Activated CD4-positive, alpha-beta T cell treated with anti-CD3 and anti-CD28 coated beads, Interleukin-2, Interleukin-6, amounts not matched to agents 100 ng/mL and 50 ng/mL, durations not matched to agents 16 hours and 8 hours (primary cell): ENCODE data around the gene CHN2.

Source experiments
- DNase-seq: peaks from one replicate; pipeline ENCODE4 v3.0.0-alpha.2; 2020

The CHN2 gene

DNA sequence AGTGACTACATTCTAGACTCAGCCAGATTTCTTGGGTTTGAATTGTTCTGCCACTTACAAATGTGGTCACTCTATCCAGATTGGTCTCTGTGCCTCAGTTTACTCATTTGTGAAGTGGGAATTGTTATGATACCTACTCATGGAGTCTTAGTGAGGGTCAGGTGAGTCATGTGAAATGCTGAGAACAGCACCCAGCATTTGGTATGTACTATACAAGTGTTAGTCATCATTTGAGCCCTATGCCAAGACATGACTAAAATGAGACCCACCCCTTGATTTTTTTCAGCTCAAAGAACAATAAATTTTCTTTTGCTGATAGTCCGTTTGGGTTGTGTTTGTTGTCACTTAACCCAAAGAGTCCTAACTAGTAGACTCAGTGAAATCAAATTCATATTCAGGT, 92.8 kb downstream of the CHN2 start:
- no peak for DNase-seq

DNA sequence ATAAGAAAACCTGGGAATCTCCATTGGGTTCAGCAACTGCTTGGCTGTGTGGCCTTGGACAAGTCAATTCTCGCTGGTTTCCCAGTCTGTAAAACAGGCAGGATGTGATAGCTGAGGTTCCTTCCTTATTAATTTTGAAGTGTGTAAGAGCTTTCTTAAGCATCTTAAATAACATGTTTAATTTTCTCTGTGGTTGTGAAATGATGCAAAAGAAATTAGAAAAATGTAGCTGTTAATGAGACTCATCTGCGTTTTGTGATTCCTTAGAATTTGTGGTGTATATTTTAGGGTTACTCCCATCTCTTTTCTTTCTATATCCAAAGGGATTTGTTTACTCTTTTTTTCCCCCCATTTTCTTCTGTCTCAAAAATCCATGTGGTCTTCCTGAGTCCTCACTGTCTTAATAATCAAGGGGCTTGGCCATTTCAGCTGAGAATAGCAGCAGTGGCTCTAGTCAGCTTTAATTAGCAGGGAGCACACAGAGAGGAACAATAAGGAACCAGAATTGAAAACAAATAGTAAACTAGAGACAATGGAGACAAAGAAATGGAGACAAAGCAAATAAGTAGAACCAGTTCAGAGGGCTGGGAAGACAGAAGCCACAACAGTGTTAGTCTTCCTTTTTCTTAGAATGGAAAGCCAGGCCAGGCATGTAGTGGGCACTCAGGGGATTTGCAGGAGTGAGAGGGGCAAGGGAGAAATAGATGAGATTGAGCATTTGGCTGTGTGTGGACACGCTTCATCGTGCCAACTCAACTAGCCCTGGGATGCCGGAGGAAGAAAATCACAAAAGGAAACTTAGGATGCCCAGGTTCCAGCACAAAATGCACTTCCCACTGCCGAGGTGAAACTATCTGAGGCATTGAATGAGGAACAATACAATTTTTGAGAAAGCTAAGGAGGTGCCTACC, 93.9 kb downstream of the CHN2 start:
- no peak for DNase-seq

DNA sequence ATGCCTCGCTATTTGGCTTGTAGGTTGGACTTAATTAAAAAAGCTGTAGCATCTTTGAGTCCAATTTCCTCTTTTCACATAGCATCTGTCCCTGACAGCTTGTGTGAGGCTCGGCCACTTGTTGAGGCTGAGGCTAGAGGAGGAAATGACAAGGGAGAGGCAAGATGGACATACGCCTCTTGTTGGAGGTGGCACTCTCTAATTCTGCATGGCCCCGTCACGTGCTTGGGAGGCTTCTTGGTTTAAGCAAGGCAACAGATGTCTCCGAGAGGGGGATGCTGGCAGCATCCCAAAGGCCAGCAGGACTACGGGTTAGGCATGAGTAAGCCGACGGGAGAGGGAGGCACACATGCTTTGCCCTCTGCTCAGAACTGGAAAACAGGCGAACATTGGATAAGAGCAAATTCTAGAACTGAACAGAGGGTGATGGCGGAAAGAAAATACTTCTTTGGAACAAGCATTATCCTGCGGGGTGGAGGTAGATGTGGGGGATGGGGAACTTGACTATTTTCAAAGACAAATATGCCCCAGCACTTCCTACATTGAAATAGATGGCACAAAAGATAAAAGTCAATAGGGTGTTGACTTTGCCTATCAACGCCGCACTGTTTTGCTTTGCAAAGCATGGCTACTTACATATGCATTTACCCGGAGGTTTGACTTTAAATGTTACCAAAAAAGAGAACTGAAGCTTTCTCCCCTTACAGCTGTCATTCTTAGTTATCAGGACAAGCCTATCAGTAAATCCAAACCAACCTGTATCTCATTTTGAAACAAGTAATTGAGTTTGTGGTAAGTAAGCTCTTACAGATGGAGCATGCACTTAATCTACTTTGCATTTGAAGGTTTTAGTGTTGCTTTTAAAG, 94.8 kb downstream of the CHN2 start:
- DNase-seq = peak; percentile 34

DNA sequence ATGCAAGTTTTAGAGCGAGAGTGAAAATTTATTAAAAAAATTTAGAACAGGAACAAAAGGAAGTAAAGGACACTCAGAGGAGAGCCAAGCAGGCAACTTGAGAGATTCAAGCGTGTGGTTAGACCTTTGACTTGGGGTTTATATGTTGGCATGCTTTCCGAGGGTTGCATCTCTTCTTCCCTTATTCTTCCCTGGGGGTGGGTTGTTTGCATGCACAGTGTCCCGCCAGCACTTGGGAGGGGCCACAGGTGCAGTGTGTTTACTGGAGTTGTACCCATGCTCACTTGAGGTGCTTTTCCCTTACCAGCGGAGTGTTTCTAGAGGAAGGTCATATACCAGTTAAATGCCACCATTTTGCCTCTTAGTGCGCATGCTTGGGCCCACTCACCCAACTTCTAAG, 96.3 kb downstream of the CHN2 start:
- no peak for DNase-seq

DNA sequence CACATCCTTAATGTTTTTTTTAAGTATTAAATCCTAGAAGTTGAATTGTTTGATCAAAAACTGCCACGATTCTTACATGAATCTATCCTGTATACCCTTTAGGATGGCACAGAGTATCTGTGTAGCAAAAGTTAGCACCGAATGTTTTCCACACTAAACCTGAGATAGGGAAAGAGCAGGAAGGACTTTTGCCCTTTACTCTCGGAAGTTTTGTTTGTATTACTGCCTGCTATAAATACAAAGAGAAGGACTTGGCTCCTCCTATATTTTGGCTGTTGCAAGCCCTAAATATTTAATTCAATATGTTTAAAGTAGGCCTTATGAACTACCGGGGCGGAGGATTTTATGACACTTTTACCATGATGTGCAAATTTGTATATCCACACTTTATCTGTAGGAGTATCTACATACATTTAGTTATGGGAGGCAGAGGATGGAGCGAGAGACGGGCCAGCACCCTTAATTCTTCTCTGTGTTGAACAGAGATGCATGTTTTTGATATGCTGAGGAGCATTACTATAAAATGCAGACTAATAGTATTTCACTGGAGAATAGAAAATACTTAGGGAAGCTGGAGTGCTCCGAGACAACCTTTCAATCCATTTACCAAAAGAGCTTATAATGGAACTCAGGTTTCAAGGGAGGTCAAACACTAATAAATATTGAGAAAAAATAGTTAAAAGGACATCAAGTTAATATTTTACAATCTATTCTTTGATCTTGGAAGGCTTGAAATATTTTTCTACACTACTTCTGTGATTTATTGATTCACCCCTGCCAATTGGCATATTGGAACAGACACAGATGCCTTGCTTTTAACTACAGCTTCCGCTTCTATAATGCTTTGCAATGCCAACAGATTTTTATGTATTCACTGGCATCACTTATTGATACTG, 97.4 kb downstream of the CHN2 start:
- DNase-seq = no peak

DNA sequence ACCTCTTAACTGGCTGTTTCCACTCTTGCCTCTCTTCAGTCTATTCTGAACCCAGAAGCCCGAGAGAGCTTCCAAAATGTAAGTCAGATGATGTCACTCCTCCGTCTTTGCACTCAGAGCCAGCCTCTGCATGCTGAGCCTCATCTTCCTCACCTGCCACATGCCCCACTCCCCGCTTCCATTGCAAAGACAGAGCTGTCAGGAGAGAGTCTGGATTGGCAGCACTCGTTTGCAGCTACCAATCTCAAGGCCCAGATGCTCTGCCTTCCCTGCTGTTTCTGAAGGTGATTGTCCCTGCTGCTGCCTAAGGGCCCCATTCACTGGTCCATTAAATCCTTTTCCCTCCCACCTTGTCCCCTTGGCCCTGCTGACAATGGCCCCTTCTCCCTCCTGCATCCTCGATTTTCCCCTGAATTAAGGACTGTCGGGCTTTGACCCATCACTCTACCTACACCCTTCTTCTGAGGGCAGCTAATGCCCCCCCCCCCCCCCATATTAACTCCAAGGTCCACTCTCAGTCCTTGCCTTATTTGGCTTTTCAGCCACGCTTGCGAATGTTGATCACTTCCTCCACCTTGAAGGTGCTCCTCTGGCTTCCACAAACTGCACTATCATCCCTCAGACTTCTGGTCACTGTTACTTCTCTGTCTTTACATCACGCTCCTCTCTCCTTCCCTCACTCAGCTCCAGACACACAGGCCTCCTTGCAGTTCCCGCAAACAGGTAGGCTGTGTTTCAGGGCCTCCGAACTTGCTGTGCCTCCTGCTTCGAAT, 98.5 kb downstream of the CHN2 start:
- DNase-seq = no peak

DNA sequence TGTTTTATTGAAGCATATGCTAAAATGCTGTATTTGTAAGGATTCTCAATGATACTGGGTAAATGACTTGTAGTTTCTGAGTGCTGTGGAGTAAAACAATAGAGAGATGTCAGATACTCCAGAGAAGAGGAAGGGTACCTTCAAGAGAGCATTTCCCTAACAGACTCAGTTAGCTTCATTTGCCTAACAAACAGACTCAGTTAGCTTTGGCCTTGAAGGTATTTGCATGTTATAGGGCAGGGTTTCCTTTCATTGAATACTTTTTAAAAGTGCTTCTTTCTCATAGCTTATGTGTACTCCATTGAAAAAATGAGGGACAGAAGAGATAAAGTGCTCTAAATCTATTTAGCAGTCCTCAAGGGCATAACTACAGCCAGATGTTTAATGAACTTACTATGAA, 101.8 kb downstream of the CHN2 start:
- no peak for DNase-seq

DNA sequence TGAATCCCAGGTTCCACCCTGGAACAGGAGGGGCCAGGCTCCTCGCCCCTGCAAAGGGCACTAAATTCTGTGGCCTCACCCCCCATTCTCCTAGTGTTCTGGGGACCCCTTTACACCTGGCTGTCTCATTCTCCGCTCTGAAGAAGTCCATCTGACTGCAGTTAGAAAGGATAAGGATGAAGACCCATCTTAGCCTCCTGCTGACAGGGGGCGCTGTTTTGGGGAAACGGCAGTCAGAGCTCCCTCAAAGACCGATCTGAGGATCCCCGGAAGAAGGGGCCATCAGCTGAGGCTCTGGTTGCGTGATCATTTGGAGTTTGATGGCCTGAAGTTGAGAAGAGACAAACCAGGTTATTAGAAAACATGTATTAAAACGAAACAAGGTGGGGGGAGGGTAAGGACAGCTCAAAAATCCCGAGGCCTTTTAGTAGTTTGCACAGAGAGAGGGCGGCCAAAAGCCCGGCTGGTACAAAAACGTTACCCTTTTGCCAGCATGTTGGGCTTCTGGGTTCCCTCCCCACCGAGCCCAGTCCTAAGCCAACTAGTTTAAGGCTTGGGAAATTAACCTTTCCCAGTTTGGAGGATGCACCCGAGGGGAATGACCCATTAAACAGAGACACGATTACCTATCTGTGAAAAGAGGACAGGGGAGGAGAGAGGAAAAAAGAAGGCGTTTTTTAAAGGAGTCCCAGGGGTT, 102.8 kb downstream of the CHN2 start:
- DNase-seq = no peak

DNA sequence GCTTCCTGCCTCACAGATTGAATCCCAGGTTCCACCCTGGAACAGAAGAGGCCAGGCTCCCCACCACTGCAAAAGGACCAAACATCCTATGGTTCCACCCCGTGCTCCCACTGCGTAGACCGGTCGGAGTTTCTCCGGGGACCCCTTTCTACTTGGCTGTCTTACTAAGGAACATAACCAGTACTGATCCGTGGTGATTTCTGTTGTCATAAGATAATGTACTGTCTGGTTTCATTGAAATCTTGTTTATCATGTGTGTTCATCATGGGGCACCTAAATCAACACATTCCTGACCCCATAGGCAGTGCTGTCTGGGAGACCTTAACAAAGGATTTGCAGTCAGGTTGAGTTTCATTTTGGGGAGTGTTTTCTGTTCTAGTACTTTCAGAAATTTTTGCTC, 104.5 kb downstream of the CHN2 start:
- DNase-seq = no peak

DNA sequence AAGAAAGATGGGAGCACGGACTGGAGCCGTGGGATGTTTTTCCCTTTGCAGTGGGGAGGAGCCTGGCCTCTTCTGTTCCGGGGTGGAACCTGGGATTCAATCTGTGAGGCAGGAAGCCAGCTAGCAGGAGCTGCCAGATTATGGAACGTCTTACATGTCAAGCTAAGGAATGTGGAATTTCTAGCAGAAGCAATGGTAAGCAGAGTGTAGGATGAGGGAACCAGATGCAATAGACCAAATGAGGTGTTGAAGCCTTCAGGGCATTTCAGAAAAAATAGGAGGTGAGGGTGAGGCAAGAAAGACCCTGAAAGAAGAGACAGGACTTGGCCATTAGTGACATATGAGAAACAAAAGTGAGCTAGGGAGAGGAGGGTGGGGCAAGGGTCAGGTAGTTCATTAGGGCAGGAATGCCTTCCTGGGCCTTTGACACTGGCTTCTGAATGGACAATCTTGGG, 105.5 kb downstream of the CHN2 start:
- DNase-seq = no peak

DNA sequence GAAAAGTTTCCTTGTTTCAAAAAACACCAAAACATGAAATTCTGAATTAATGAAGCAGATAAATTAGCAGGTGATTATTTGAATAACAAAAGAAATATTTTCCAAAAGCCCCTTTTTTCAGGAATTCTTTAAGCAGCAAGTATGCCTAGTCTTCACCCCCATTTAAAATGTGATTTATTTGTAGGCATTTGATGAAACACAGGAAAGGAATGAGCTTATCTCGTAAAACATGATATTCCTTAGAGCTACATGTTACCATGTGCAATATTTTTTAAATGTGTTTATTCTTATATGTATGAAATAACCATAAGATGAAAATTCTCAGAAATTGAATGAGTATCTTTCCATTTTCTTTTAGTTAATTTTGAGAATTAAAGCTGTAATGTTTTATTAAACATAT, 106.1 kb downstream of the CHN2 start:
- no peak for DNase-seq

DNA sequence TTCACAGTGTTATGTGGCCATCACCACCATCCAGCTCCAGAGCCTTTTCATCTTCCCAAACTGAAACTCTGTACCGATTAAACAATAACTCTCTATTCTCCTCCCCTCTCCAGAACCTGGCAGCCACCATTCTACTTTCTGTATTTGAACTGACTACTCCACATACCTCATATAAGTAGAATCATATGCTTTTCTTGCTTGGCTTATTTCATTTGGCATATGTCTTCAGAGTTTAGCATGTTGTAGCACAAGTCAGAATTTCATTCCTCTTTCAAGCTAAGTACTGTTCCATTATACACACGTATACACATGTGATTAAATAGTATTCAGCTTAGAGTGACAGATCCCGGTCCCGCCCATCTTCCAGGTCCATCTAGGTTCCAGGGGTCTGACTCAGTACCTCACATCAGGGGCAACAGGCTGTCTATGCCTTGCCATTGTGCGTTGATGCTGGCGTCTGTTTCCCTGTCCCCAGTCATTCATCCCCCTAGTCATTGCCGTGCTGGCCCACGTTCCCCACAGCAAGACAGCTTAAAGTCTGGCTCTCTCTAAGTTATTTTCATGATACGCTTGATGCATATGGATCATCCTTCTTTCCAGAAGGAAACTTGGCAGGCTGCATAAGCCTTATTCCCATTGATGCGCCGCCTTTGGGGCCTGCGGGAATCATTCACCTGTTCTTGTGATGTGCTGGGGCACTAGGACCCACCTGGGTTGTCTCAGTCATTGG, 108.3 kb downstream of the CHN2 start:
- no peak for DNase-seq

DNA sequence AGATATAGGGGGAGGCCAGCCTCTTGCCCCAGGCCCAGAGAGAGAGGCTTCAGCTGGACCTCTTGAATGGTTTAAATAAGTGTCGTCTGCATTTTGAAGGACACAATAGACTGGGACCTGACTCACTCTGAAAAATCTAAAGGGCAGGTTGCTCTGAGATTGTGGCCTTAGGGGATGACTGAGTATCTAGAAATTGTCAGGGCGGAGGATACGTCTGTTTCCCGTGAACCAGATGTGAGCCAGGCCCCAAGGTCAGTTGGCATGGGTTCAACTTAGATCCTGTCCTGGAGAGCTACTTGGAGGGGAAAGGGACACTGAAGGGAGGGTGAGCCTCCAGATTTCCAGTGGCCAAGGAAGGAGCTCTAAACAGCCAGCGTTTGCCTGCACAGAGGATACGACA, 110.2 kb downstream of the CHN2 start:
- no peak for DNase-seq

DNA sequence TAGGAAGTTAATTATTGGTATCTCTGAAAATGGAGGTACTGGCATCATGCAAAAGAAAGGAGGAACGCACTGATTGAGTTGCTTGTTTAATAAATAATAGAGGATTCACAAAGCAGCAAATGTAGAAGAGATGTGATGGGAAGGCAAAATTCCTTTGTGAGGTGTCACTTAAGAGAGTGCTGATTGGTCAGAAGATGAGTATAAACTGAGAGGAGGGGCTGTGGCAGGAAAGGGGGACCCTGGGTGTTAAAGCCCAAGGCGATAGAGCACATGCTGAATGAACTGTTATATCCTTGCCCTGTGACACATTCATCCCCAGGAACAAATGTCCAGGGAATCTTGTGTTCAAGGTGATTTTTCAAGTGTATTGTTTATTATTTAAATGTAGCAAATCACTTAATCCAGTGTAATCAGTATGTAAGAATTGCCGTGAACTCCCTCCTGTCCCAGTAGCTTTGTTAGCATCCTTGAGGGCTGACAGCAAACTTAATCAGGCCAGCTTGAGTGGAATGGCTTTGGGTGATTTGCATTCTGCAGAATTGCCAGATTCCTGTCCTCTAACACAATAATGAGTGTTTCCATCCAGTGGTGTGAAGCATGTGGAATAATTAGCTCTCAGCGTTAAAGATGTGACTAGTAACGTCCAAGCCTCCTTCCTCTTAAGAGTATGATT, 111.9 kb downstream of the CHN2 start:
- DNase-seq = no peak

DNA sequence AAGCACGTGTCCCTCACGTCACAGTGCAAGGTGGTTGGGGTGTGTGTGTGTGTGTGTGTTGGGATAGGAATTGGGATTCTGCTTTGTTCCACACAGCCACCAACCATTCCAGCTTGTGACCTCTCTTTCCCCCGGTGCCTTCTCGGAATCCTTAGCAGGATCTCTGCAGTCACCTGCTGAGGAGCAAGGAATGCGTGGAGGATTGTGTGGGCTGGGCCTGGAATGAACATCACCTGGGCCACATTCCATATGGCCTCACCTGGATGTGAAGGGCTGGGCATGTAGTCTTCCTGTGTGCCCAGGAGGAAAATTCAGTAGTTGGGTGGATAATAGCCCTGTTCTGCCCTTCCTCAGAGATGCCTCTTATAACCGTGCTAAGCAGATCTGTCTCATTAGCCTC, 113.8 kb downstream of the CHN2 start:
- no peak for DNase-seq

DNA sequence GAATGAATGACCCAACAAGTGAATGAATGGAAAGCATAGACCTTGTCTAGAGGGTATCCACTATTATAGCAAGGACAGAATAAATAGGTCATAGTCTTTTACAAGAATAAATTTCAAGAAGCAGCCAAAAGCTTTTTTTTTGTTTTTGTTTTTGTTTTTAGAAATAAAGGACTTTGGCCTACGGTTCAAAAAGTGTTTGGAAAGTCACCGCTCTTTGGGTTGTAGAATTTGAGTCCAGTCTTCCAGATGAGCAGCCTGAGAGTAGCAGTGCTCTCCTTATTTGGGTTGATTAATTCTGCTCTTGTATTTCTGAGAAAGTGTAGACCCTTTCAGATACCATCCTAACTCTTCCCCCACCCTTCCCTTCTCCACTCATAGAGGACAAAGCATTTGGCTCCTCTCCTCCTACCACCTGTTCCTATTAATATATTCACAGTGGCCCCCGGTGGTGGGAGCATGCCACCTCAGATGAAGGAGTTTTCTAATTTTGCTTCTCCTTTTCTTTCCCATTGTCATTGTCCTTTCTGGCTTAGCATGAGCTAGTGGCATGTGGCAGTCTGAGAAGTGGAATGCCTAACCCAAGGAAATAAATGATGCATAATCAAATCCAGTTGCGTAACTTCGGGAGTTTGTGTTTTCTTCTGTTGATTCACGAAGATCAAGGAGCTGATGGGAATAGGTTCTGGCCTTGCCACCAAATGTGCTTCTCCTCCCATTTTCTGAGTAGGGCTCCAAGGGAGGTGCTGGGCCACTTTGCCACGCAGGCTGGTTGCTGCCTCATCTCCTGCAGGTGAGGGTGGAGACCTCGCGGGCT, 114.7 kb downstream of the CHN2 start:
- peak; percentile 18 for DNase-seq

DNA sequence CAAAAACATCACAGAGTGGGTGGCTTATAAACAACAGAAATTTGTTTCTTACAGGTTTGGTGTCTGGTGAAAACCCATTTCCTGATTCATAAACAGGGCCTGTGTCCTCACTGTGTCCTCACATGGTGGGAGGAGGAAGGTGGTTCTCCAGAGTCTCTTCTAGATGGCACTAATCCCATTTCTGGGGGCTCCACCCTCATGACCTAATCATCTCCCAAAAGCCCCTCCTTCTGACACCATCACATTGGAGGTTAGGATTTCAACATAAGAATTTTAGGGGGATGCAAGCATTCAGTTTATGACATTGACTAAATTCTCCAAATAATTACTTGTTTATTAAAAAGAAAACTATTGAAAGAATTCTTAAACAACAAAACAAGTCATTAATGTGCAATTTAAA, 116.0 kb downstream of the CHN2 start:
- no peak for DNase-seq

DNA sequence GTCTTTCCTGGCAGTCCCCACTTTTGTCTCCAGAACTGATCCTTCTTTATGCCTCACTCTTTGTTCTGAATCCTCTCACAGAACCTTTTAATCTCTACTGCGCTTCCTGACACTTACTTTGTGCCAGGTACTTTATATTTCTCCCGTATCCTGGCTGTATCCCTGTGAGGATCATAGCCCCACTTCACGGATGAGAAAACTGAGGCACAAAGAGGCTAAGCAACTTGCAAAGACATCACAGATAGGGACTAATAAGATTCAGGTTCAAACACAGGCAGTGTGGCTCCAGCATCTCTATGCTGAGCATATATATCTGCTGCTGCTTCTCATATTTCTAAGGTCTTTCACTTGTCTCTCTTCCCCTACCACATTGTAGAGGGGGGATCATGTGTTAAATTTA, 116.7 kb downstream of the CHN2 start:
- DNase-seq = no peak

DNA sequence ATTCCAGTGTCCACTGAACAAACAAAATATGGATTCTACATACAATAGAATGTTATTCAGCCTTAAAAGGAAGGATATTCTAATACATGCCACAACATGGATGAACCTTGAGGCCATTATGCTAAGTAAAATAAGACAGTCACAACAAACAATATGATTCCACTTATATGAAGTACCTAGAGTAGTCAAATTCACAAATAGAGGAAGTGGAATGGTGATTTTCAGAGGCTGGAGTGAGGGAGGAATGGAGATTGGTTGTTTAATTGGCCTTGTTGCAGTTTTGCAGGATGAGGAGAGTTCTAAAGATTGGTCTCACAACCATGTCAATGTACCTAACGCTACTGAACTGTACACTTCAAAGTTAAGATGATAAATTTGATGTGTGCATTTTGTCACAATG, 119.6 kb downstream of the CHN2 start:
- DNase-seq = no peak
